ENCODE data around the gene AGTRAP. TPM values are rescaled to one million over a fixed set of nuclear protein-coding genes. Genes with fewer than 3 reads are reported as not detected.

Gene AGTRAP
- total and polyA plus RNA-seq, 9 of the 15 experiments (the other 6 are each of a cell fraction or from before 2014, with no cell fraction given): 26.8 to 105 (median 57.5) TPM

- TF ChIP-seq ZBTB40 (IDR thresholded peaks at IDR 0.05): no peak
- no peak for TF ChIP-seq ZBTB40 (CRISPR knock-in tag; IDR thresholded peaks at IDR 0.05)
- no peak for TF ChIP-seq EP300 (IDR thresholded peaks at IDR 0.05; ENCODE audit: low read length)
- no peak for TF ChIP-seq SIN3A (IDR thresholded peaks at IDR 0.05; ENCODE audit: borderline replicate concordance in 2 of 2, control insufficient read depth in 1 of 2, low read depth in 2 of 2, low read length in 2 of 2)
- peak; percentile 7; the same call in 1 of the 2 replicates for TF ChIP-seq MAX (CRISPR knock-in tag; IDR thresholded peaks at IDR 0.05)
- TF ChIP-seq ZNF75A (CRISPR knock-in tag; IDR thresholded peaks at IDR 0.05): no peak
- 0 out of 4 replicates have a peak, but pooled peaks of 1 of the 2 experiments have one; percentile 6 for TF ChIP-seq MLX (CRISPR knock-in tag; conservative IDR thresholded peaks at IDR 0.05)
- no peak for TF ChIP-seq TBP (optimal IDR thresholded peaks at IDR 0.05; ENCODE audit: low read depth, low read length)
- no peak for TF ChIP-seq SAFB2 (IDR thresholded peaks at IDR 0.05; ENCODE audit: borderline replicate concordance, low read depth, low read length, severe bottlenecking)
- TF ChIP-seq MBD2 (IDR thresholded peaks at IDR 0.05; ENCODE audit: borderline replicate concordance, low read depth): no peak; the same call in none of the 2 replicates
- TF ChIP-seq HSF4 (CRISPR knock-in tag; IDR thresholded peaks at IDR 0.05; ENCODE audit: borderline replicate concordance): no peak
- TF ChIP-seq RNF219 (CRISPR knock-in tag; IDR thresholded peaks at IDR 0.05): no peak
- no peak for TF ChIP-seq KHSRP (IDR thresholded peaks at IDR 0.05)
- TF ChIP-seq NR1H2 (CRISPR knock-in tag; IDR thresholded peaks at IDR 0.05): no peak
- no peak for TF ChIP-seq MCM7 (IDR thresholded peaks at IDR 0.05)
- TF ChIP-seq SIRT6 (IDR thresholded peaks at IDR 0.05; ENCODE audit: low read depth, low read length): no peak
- no peak for TF ChIP-seq JUNB (CRISPR knock-in tag; conservative IDR thresholded peaks at IDR 0.05)
These were observed 51.4 kb downstream of the AGTRAP start (continued) for GRCh38 chr1:11787251-11787803.
